Brain microvascular endothelial cell (primary cell): ENCODE results near the gene C13orf42.

Source experiments
- DNase-seq: peaks from one replicate; pipeline ENCODE4 v3.0.0-alpha.2; 2020
- H3K27ac ChIP-seq: fragments of 250-450 bp; sonication (Bioruptor Pico); 2 replicates; pipeline ENCODE4 v1.5.1; 2020; ENCODE audit warnings: mild to moderate bottlenecking, moderate library complexity
- H3K27me3 ChIP-seq: fragments of 250-450 bp; sonication (Bioruptor Pico); replicated peaks from 2 replicates; pipeline ENCODE4 v1.5.1; 2020; ENCODE audit warnings: mild to moderate bottlenecking
- H3K36me3 ChIP-seq: fragments of 250-450 bp; sonication (Bioruptor Pico); replicated peaks from 2 replicates; pipeline ENCODE4 v1.5.1; 2020; ENCODE audit warnings: mild to moderate bottlenecking
- H3K4me3 ChIP-seq: 2 replicates; pipeline ENCODE4 v1.5.1; 2011; ENCODE audit warnings: low read depth, mild to moderate bottlenecking, control low read depth, low read length, moderate library complexity
- in situ Hi-C: cut with HindIII; loops from 2 replicates; pipeline ENCODE4 v1.10.0; 2017; ENCODE audit warnings: low sequenced_read_pairs, low pct_ligation_motif_present
- TF ChIP-seq, protein P1 (sequence below): IDR thresholded peaks from 2 replicates; pipeline ENCODE4 v1.5.1; 2011; ENCODE audit warnings: low read depth, mild to moderate bottlenecking, moderate library complexity, low read length, control low read depth, inconsistent platforms; ENCODE audit errors: missing control alignments

Gene C13orf42

DNA sequence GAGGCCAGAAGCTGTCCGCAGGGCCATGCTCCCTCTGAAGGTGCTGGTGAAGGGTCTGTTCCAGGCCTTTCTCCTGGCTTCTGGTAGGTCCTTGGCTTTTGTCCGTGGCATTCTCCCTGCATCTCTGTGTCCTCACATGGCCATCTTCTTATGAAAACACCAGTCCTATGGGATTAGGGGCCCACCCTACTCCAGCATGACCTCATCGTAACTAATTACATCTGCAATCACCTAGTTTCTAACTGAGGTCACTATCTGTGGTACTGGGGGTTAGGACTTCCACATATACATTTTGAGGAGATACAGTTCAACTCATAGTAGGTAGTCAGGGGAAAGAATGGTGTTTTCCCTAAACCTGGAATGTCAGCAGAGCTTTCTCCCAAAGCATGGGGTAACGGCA is 3.1 kb downstream of the C13orf42 start:
- Histone ChIP-seq H3K36me3 (no peaks in the 10 kb centered on the region), H3K27me3 (no peaks in the 10 kb centered on the region), H3K4me3 (no peak overlapping the region), H3K27ac (no peak overlapping the region)
- TF ChIP-seq, protein P1, sequence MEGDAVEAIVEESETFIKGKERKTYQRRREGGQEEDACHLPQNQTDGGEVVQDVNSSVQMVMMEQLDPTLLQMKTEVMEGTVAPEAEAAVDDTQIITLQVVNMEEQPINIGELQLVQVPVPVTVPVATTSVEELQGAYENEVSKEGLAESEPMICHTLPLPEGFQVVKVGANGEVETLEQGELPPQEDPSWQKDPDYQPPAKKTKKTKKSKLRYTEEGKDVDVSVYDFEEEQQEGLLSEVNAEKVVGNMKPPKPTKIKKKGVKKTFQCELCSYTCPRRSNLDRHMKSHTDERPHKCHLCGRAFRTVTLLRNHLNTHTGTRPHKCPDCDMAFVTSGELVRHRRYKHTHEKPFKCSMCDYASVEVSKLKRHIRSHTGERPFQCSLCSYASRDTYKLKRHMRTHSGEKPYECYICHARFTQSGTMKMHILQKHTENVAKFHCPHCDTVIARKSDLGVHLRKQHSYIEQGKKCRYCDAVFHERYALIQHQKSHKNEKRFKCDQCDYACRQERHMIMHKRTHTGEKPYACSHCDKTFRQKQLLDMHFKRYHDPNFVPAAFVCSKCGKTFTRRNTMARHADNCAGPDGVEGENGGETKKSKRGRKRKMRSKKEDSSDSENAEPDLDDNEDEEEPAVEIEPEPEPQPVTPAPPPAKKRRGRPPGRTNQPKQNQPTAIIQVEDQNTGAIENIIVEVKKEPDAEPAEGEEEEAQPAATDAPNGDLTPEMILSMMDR = no peak
- no peak for DNase-seq
- in situ Hi-C loops = no loop called here

DNA sequence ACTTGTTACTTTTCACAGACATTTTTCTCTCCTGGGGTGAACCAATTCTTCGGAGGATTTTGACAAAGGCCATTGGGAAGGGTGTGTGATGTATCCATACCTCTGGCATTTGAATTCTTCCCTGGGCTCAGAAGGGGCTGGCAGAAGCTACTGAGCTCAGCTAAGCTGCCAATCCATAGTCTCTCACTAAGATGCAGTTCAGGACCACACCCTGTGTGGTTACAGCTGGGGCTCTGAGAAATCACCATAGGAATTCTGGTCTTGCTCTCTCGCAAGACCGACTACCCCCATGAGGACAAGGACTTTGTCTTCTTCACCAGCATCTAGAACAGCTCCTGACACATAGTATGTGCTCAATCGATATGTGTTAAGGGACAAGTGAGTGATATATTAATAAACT is 6.0 kb downstream of the C13orf42 start:
- H3K4me3 ChIP-seq = no peak overlapping the region
- in situ Hi-C loops = no loop called here
- H3K36me3 ChIP-seq = no peaks in the 10 kb centered on the region
- DNase-seq = no peak
- H3K27me3 ChIP-seq = no peaks in the 10 kb centered on the region
- no peak overlapping the region for H3K27ac ChIP-seq
- TF ChIP-seq, protein P1 = no peak

DNA sequence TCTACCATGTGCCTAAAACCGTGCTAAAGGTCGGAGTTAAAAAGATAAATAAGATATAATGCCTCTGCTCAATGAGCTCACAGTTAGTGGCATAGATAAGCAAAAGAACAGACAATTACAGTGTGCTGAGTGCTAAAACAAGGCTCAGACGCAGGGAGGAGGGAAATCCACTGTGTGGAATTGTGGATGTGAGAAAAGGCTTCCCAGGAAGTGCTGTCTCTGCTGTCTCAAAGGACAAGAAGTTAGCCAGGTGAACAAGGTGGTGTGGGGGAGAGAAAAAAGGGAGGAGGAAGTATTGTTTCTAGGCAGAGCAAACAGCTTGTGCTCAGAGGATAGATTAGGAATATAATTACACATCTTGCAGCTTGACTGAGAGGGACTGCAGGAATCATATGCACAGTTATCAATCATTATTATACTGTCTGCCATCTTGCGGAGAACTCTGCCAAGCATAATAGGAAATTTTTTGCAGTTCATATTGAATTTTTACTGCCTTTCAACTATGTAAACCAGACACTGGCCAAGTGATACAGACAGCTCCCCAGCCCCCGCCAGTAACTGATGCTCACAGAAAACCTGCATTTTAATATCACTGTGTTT is 9.3 kb downstream of the C13orf42 start:
- Histone ChIP-seq H3K36me3 (no peaks in the 10 kb centered on the region), H3K27ac (no peak overlapping the region), H3K4me3 (no peak overlapping the region), H3K27me3 (no peaks in the 10 kb centered on the region)
- no peak for DNase-seq
- in situ Hi-C loops = no loop called here
- TF ChIP-seq, protein P1 = no peak

DNA sequence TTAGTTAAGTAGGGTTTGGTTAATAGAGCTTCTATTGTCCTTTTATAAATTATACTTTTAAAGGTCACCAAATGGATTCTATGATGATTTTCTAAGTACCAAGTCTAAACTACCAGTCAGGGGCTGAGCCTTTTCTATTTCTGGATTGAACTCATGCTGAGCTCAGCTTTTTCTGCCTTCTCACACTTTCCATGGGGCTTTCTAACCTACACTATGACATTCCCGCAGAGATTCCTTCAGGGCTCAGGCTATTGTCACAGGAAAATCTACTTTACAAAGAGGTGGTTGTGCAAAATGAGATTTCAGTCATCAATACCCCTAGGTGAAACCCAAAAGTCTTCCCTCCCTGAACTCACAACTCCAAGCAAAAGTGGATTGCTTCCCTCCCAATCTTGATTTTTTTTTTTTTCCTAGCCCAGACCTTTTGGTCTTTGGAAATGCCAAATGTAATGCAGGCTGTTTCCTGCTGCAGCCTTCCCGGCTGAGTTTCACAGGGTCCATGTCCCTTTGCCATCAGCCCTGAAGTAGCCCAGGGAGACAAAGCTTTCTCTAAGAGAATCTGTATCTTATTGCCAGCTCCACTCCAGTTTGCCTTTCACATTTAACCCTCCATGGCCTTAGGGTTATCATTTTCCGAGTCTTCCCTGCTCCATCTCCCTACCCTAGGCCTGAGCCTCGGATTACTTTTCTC is 13.6 kb downstream of the C13orf42 start:
- no peak overlapping the region for H3K4me3 ChIP-seq
- in situ Hi-C loops = no loop called here
- DNase-seq = no peak
- no peaks in the 10 kb centered on the region for H3K36me3 ChIP-seq
- H3K27me3 ChIP-seq = no peaks in the 10 kb centered on the region
- H3K27ac ChIP-seq = no peak overlapping the region
- TF ChIP-seq, protein P1 = no peak

DNA sequence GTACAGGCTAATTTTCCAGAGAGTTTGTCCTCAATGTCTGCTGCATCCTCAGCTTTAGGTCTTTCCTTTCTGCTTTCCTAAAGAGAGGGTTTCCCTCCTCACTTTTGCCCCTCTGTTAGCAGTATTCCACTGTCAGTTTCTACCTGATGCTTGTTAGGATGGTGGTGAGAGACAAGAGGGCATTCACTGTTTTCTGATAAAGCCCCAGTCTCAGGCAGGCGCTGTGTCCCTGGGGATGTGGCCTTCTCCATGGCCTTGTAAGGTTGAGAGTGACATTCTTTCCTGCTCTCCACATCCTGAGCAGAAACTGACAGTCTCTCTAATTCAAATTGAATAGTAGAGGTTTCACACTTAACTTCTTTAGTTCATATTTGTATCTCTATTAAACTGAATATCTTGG is 14.9 kb downstream of the C13orf42 start:
- in situ Hi-C loops = no loop called here

More for the DNA sequence above, 14.9 kb downstream of the C13orf42 start:
- H3K27me3 ChIP-seq = no peaks in the 10 kb centered on the region
- no peak overlapping the region for H3K4me3 ChIP-seq
- no peak overlapping the region for H3K27ac ChIP-seq
- no peaks in the 10 kb centered on the region for H3K36me3 ChIP-seq
- TF ChIP-seq, protein P1 = no peak
- DNase-seq = no peak
